HG03066 (cell line): ENCODE measurements around the gene OXSM.

Source experiments
- ATAC-seq: cut with Tn5 transposase; IDR thresholded peaks from one replicate; pipeline ENCODE4 v1.9.1; 2021; ENCODE audit warnings: low read depth; ENCODE audit not compliant: unreplicated experiment

The OXSM gene

DNA sequence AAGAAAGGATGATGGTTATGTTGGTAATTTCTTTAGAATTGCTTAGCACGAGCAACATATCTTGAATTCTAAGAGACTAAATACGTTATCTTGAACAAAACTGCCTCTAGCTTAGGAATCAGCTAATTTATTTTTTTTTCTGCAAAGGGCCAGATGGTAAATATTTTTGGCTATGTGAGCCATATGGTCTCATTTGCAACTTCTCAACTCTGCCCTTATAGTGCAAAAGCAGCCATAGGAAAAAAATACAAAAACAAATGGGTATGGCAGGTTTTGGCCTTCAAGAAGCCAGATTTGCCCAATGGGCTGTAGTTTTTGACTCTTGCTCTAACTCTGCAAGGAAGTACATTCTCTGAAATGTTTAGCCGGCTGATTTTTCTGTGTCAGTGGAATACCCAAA, 11.9 kb downstream of the OXSM start:
- ATAC-seq = no peak

DNA sequence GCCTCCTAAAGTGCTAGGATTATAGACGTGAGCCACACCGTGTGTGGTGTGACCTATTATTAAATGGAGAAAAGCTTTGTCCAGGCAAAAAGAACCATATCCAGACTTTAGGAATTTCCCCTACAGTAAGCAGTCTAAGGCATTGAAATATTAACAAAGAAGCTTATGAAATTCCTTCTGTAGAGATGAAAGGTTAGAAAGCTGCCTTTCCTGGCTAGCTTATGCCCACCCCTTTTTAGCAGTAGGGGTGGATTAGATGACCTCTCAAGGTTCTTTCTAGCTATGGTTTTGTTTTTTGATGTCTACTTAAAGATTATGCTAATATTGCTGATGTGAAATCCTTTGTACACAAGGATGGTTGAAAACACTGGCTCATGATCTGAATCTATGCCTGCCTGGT, 13.9 kb downstream of the OXSM start:
- no peak for ATAC-seq

DNA sequence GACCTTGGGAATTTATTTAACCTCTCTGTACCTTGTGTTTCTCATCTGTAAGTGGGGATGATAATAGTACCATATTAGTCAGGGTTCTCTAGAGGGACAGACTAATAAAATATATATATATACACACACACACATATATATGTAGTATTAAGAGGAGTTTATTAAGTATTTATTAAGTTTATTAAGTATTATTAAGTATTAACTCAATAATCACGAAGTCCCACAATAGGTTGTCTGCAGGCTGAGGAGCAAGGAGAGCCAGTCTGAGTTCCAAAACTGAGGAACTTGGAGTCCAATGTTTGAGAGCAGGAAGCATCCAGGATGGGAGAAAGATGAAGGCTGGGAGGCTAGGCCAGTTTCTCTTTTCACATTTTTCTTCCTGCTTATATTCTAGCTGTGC, 14.8 kb downstream of the OXSM start:
- no peak for ATAC-seq

DNA sequence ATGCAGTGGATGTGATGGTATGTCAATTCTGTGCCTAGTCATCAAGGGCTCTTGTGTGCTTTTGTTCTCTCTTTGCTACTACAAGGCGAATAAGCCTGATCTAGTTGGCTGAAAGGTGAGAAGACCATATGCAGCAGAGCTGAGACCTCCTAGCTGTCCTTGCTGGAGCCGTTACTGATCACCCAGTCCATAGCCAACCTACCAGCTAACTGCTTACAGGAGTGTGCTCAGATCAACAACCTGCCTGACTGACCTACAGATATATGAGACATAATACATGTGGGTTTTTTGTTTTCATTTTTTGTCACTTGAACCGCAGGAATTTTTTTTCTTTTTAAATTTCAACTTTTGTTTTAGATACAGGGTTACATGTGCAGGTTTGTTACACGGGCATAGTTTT, 22.8 kb downstream of the OXSM start:
- ATAC-seq = no peak

DNA sequence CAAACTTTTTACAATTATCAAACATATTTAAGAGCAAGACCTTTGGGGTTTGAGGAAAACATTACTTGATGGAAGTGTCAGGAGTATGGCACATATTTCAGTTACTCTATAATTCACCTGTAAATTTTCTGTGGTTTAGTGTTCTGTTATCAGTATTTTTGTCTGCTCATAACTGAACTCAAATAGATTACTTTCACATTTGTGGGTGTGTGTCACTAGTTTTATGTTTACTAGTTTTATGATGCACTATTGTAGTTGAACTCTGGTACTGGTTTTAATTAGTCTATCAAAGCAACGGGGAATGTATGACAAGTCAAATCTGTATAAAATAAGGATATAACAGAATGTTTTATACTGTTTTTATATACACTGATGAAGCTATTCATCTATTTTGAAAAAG, 27.2 kb downstream of the OXSM start:
- no peak for ATAC-seq

DNA sequence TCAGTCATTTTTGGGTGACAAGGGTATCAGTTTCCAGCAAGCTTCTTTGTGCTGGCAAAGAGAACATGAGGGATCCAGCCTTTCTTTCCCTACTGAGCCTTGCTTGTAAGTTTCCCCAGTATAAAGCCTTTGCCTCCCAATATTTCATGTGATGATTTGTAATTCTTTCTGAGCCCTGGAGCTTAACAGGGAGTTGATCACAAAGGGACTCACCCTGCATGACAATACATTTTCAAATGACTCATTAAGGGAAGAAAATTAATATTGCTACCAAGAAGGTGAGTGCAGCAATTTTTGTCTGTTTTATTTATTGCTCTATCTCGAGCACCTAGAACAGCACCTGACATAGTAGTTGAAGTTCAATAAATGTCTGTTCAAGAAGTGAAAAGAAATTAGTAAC, 27.7 kb downstream of the OXSM start:
- no peak for ATAC-seq

DNA sequence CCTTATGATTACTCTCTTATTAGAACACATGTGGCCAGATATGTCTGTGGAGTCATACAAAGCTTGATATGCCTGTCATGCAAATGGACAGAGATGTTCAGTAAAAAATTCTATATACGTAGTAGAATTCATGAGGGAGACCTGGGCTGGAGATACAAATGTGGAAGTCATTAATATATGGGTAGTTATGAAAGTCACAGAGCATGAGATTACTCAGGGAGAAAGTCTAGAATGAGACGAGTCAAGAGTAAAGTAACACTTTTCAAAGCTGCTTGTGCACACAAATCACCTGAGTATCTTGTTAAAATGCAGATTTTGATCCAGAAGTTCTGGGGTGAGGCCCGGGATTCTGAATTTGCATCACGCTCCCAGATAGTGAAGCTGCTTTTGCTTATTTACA, 28.4 kb downstream of the OXSM start:
- no peak for ATAC-seq

DNA sequence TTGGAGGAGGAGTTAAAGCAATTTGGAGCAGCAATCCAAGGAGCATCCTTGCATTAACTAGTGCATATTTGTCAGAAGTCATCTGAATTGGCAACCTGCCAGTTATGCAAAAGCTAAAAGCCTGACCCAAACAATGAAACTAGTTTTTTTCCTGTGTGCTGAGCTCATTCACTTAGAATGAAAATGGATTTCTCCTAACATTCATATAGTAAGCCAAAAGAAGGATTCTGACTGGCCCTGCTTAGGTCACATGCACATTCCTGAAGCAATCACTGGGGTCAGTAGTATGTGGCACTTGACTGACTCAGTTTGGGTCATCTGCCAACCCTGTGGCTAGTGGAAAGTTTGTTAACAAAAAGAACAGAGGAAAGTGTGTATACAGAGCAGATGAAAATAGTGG, 30.5 kb downstream of the OXSM start:
- no peak for ATAC-seq

DNA sequence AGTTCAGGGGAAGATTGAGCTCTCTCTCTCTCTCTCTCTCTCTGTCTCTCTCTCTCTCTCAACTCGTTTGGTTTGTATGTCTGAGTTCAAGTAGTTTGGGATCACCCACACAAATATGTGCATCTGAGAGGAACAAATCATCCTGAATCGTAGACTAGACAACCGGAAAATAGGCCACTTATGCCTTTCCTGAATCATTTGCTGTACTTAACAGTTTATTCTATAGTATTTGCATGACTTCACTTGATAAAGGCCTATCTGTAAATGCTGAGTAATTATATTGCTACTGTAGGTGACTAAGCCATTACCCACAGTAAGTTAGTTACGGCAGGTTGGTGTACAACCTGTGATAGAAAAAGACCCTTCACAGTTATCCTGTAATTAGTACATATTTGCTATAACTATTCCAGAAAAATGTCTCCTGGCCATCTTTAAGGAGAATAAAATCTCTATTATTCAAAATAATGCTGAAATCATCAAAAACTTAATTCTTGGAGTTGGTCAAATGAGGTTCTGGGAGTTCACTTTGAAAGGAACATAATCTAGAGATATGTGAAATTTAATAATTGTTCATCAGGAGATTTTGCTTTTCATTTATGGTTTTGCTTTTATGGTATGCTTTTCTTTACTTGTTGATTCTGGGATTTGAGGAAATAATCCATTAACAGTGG, 31.1 kb downstream of the OXSM start:
- no peak for ATAC-seq

DNA sequence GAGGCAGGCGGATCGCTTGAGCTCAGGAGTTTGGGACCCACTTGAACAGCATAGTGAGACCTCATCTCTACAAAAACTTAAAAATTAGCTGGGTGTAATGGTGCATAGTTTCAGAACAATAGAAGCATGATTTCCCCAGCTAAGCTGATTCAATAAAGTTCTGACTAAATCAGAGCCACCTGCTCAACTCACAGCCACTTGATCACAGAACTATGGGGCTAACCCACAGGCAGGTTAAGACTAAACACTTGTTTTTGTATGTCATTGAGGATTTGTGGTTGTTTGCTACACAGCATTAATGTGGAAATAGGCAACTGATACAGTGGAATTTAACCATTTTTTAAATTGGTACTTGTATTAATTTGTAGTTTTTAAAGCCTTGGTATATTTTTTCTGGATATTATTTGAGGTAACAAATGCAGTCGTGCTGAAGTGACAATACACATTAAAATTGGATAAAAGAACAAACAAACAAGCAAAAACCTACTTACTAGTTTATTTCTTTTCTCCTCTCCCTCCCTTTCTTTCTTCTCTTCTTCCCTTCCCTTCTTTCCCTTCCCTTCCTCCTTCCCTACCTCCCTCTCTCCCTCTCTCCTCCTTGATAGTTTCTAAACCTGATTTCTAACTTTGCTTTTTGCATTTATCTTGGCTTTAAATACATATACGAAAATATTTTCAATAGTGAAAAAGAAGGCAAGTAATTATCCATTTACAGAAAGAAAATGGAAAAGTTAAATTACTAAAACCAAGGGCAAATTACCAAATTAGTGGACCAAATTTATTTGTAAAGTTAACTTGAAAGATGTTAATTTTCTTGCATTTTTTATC, 32.1 kb downstream of the OXSM start:
- no peak for ATAC-seq

DNA sequence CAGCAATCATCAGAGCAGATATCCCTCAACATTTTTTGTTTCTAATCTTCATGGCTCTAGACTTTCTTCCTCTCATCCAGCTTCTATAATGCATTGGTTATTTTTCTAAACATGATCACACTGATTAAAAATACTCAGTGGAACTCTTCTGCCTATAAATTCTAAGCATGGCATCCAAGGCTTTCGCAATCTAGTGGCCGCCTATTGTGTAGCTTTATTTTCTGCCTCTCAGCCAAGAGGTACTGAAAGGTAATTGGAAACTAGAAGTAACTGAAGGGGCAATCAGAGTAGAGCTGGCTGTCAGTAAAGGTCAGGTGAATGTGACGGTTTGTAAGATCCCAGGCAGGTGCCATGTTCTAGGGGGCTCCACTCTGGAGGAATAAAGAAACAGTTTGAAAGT, 33.4 kb downstream of the OXSM start:
- ATAC-seq = no peak

DNA sequence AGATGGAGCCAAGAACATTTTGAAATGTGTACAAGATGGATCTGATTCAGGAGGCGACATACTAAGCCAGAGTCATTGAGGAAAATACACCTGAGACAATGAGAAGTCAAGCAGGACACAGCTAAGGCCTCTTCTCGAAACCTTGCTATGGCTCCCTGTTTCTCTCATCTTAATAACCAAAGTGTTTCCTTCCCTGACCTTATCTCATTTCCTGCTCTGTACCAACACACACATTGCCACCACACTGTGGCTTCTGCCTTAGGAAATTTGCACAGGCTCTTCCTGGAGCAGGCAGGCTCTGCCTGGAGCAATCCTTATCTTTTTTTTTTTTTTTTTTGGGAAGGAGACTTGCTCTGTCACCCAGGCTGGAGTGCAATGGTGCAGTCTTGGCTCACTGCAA, 36.6 kb downstream of the OXSM start:
- ATAC-seq = no peak

DNA sequence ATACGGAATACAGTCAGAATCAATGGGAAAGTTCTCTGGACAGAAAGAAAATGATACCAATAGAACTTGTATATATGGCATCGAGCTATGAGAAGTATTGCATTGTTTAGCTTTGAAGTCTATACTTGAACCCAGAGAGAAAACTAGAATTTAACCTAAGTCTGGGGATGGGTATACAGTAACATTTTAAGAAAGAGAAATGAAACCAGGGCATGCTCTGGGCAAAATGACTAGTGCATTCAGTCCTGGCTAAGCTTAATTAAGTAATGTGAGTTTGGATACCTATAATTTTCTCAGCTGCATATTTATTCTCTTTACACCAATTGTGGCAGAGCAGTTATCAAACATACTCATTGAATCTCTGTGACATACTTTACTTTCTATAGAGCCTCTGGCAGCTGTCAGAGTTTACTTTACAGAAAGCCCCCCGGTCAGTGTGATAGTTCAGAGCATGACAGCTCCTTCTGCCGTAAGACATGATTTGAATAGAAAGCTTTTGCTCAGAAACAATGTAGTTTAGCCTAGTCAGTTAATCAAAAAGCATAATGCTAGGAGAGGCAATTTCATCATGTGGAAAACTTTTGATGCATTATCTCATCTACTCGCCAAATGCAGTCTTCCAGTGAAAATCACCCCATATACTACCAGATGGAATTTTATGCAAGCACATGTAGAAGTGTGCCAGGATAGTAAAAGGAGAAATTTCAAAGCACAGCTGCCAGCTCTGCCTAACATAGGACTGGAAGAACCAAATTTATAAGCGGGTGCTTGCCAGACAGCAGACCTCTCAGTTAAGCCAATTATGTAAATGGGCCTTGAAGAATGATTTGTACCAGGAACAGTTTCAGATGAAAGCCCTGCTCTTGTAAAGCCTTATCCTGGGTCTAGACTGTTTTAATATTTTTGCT, 40.7 kb downstream of the OXSM start:
- no peak for ATAC-seq

DNA sequence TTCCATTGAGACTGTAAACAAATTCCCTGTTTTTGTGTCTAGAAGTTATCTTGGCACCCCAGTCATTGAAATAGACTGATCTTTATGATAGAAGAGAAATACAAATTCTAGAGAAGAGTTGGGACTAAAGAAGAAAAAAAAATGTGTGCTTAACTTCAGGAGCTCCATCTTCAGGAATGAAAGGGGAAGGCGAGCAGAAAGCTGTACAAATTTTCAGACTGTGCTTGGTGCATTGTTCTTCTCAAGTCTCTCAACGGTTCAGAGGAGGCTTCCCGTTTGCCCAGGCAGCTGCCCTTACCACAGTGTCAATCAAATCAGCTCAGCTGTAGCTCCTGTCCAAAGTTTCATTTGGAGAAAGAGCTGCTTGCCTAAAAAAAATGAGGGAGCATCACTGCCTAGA, 41.7 kb downstream of the OXSM start:
- no peak for ATAC-seq

DNA sequence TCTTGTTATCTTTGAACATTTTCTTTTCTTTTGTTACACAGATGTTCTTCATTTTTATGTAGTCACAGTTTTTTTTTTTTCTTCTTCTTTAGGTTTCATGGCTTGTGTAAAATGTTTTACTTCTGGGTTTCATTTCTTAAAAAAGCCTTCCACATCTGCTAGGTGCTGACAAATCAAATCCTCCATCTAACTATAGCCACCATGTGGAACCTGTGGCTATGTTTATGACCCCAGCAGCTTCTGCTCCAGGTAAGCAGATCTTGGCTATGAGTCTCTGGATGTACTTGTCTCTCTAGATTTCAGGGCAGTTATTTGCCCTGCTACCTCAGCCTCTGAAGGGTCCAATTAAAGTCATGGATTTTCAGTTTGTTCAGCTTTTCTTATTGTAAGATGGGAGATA, 44.5 kb downstream of the OXSM start:
- ATAC-seq = peak; percentile 86

DNA sequence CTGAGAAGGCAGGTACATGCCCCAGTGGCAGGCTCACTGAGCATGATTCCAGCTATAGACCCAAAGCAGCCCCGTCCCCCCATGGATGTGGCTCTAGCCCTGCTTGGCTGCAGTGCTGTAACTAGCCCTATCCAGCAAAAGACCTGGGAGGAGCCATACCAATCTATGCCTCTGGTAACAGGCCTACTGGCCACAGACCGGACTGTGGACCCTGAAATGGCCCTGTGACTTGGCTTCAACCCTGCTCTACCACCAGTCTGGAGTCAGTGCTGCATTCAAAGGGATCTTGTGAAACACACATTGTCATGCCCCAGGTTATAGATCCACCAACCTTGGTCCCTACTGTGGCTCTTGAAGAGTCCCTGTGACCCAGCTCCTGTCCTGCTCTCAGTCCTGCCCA, 46.7 kb downstream of the OXSM start:
- ATAC-seq = no peak

DNA sequence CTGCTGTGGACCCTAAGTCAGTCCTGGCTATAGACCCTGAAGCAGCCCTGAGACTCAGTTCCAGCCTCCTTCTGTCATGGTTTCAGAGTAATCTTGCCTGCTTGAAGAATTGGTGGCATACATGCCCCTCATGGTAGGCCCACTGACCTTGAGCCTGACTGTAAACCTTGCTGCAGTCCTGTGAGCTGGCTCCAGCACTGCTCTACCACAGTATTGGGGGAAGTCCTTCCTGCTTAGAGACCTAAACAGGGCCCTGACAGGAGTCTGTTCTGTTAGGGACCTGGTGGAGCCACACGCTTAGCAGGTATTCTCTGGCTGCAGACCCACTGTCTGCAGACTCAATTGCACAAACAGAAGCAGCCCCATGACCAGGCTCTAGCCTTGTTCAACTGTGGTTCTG, 47.1 kb downstream of the OXSM start:
- no peak for ATAC-seq

DNA sequence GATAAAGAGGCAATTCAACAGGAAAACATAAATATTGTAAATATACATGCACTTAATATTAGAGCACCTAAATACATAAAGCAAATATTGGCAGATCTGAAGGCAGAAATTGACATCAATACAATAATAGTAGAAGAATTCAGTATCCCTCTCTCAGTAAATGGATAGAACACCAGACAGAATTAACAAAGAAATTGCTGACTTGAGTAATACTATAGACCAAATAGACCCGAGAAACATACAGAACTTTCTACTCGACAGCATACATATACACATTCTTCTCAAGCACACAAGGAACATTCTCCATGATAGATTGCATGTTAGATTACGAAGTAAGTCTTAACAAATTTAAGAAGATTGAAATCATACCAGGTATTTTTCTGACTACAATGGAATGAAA, 50.2 kb downstream of the OXSM start:
- no peak for ATAC-seq

DNA sequence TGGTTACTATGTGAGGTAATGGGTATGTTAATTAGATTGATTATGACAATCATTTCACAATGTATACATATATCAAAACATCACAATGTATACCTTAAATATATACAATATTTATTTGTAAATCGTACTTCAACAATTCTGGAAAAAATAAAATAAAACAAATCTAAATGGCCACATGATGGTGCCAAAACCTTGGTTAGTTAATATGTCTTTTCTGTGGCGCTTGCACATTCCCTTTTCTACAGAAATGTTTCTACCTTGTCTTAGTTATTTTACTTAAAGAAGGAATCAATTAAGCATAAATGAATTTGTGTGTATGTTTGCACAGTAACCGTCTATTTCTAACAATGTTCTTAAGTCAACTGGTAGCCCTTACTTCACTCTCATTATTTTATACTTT, 53.4 kb downstream of the OXSM start:
- ATAC-seq = no peak
